SU-DHL-6 (cell line): Measurements from ENCODE around the gene RABGAP1.

Experiments used
- H2AFZ ChIP-seq: fragments of 200-600 bp; sonication (generic); 2 replicates; pipeline ENCODE4 v1.6.1; 2014; ENCODE audit warnings: low read depth, mild to moderate bottlenecking, moderate library complexity, mixed read lengths, antibody characterized with exemption, low read length; ENCODE audit not compliant: severe bottlenecking
- H3F3A ChIP-seq: fragments of 200-600 bp; shearing (Covaris generic); 2 replicates; pipeline ENCODE4 v1.6.0; 2016; ENCODE audit warnings: antibody characterized with exemption, mild to moderate bottlenecking; ENCODE audit not compliant: insufficient read depth
- H3K27ac ChIP-seq: fragments of 200-600 bp; sonication (generic); 2 replicates; pipeline ENCODE4 v1.5.1; 2016; ENCODE audit warnings: low read depth, mild to moderate bottlenecking, low read length, moderate library complexity, mixed read lengths
- H3K27me3 ChIP-seq: fragments of 200-600 bp; sonication (generic), shearing (Covaris generic); 2 replicates; pipeline ENCODE4 v1.6.0; 2014; ENCODE audit warnings: mild to moderate bottlenecking, low read length
- H3K36me3 ChIP-seq: fragments of 200-600 bp; sonication (generic); 2 replicates; pipeline ENCODE4 v1.6.1; 2014; ENCODE audit warnings: mild to moderate bottlenecking, low read length, mixed read lengths
- H3K4me2 ChIP-seq: fragments of 300-600, 200-600 bp; shearing (Covaris generic), sonication (generic); 2 replicates; pipeline ENCODE4 v1.6.0; 2014; ENCODE audit warnings: low read length, low read depth, mild to moderate bottlenecking; ENCODE audit not compliant: poor library complexity, severe bottlenecking
- H3K4me3 ChIP-seq: fragments of 200-600 bp; sonication (generic); 2 replicates; pipeline ENCODE4 v1.5.1; 2014; ENCODE audit warnings: antibody characterized with exemption, low read length, mild to moderate bottlenecking, mixed read lengths; ENCODE audit not compliant: insufficient read depth, poor library complexity, severe bottlenecking
- H3K79me2 ChIP-seq: fragments of 200-600 bp; sonication (generic); 2 replicates; pipeline ENCODE4 v1.6.1; 2014; ENCODE audit warnings: mild to moderate bottlenecking, low read length, moderate library complexity; ENCODE audit not compliant: insufficient read depth
- H3K9ac ChIP-seq: fragments of 200-600 bp; sonication (generic); 2 replicates; pipeline ENCODE4 v1.7.0; 2014; ENCODE audit warnings: mild to moderate bottlenecking, low read length
- H3K9me2 ChIP-seq: fragments of 200-600 bp; sonication (generic); replicated peaks from 2 replicates; pipeline ENCODE4 v1.6.1; 2014; ENCODE audit warnings: low read length; ENCODE audit not compliant: insufficient read depth
- H3K9me3 ChIP-seq: fragments of 200-600 bp; sonication (generic); 2 replicates; pipeline ENCODE4 v1.6.1; 2014; ENCODE audit warnings: low read length, mixed read lengths; ENCODE audit not compliant: insufficient read depth
- H4K20me1 ChIP-seq: fragments of 200-600 bp; sonication (generic); 2 replicates; pipeline ENCODE4 v1.6.1; 2014; ENCODE audit warnings: low read depth, mild to moderate bottlenecking, antibody characterized with exemption, low read length, moderate library complexity, mixed read lengths
- EZH2phosphoT487 ChIP-seq: fragments of 200-600 bp; sonication (generic), shearing (Covaris generic); conservative IDR thresholded peaks from 2 replicates; pipeline ENCODE4 v1.6.1; 2018; ENCODE audit warnings: mild to moderate bottlenecking, antibody characterized with exemption, low read length, moderate library complexity, mixed read lengths
- TF ChIP-seq, protein P1 (sequence below): fragments of 200-600 bp; sonication (generic); IDR thresholded peaks from one replicate; pipeline ENCODE4 v1.5.1; 2017; ENCODE audit warnings: antibody characterized with exemption, mild to moderate bottlenecking, low read length, moderate library complexity; ENCODE audit not compliant: insufficient read depth, poor library complexity, severe bottlenecking

The RABGAP1 gene

DNA sequence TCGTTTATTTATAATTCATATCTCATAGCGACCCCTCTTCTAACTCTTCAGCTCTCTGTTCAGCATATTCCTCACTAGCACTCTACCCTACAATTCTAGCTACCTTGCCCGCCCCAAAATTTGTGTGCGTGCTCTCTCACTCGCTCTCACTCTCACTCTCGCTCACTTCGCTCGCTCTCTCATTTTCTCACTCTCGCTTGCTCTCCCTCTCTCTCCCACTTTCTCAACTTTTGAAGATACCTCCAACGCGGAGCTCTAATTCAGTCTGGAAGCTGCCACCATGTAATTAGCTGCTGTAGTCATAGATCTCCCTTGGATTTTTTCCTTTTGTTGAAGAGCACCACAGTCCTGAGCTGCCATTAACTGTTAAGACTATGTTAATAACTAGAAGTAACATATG lies 123.1 kb downstream of the RABGAP1 start:
- no peak for TF ChIP-seq EZH2phosphoT487
- TF ChIP-seq, protein P1, sequence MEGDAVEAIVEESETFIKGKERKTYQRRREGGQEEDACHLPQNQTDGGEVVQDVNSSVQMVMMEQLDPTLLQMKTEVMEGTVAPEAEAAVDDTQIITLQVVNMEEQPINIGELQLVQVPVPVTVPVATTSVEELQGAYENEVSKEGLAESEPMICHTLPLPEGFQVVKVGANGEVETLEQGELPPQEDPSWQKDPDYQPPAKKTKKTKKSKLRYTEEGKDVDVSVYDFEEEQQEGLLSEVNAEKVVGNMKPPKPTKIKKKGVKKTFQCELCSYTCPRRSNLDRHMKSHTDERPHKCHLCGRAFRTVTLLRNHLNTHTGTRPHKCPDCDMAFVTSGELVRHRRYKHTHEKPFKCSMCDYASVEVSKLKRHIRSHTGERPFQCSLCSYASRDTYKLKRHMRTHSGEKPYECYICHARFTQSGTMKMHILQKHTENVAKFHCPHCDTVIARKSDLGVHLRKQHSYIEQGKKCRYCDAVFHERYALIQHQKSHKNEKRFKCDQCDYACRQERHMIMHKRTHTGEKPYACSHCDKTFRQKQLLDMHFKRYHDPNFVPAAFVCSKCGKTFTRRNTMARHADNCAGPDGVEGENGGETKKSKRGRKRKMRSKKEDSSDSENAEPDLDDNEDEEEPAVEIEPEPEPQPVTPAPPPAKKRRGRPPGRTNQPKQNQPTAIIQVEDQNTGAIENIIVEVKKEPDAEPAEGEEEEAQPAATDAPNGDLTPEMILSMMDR = no peak
- no peak overlapping the region for H3K27ac ChIP-seq

DNA sequence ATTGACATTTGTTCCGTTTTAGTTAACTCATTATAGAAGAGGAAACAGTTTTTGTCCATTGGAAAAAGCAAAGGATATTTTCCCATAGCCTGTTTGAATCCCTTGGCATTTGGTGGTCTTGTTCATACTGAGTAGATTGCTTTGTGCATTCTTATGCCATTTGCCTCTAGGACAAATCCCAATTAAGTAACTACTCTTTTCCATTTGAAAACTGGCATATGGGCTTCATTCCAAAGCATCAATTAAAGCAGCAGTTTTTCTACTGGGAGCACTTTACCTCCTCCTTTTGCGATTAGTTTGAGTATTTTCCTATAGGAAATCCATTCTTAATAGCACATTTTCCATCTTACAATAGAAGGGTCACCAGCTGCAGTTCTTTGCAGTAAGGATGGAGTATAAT lies 123.9 kb downstream of the RABGAP1 start:
- Histone ChIP-seq H3K4me2 (no peak overlapping the region), H3K4me3 (no peak overlapping the region), H3K9me2 (no peaks in the 10 kb centered on the region), H3K27me3 (no peaks in the 10 kb centered on the region), H4K20me1 (no peaks in the 10 kb centered on the region), H2AFZ (no peak overlapping the region), H3K36me3 (peaks cover 18% of the 10 kb centered on the region), H3K27ac (no peak overlapping the region), H3K9ac (no peak overlapping the region), H3K9me3 (no peaks in the 10 kb centered on the region), H3K79me2 (no peaks in the 10 kb centered on the region), H3F3A (no peaks in the 10 kb centered on the region)
- TF ChIP-seq, protein P1 = no peak
- no peak for TF ChIP-seq EZH2phosphoT487

More for the DNA sequence above, 123.1 kb downstream of the RABGAP1 start:
- Histone ChIP-seq H3K9me2 (no peaks in the 10 kb centered on the region), H3K27me3 (no peaks in the 10 kb centered on the region), H3K4me3 (no peak overlapping the region), H3K9ac (no peak overlapping the region), H3F3A (no peaks in the 10 kb centered on the region), H3K79me2 (no peaks in the 10 kb centered on the region), H2AFZ (no peak overlapping the region), H3K36me3 (peaks cover 18% of the 10 kb centered on the region), H3K9me3 (no peaks in the 10 kb centered on the region), H3K4me2 (no peak overlapping the region), H4K20me1 (no peaks in the 10 kb centered on the region)

DNA sequence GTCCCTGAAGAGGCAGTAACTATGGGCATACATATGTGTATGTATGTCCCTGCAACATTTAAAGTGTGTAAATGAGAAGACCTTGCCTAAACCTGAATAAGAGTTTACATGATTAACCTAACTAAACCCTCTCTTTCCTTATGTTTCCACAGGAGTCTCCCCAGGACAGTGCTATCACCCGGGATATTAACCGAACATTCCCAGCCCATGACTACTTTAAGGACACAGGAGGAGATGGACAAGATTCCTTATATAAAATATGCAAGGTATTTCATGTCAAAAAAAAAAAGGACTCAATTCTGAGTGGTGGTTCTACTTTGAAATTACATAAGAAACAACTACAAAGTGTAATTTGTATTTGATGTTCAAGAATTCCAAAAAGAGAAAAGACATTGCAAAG lies 124.4 kb downstream of the RABGAP1 start:
- H3F3A ChIP-seq = no peaks in the 10 kb centered on the region
- H3K79me2 ChIP-seq = no peaks in the 10 kb centered on the region
- no peak overlapping the region for H3K27ac ChIP-seq
- no peak overlapping the region for H3K4me3 ChIP-seq
- H3K36me3 ChIP-seq = peaks cover 18% of the 10 kb centered on the region
- no peaks in the 10 kb centered on the region for H3K9me3 ChIP-seq
- no peak overlapping the region for H3K4me2 ChIP-seq
- H3K27me3 ChIP-seq = no peaks in the 10 kb centered on the region
- H3K9ac ChIP-seq = no peak overlapping the region
- TF ChIP-seq EZH2phosphoT487 = no peak
- TF ChIP-seq, protein P1 = no peak
- no peak overlapping the region for H2AFZ ChIP-seq
- H3K9me2 ChIP-seq = no peaks in the 10 kb centered on the region
- H4K20me1 ChIP-seq = no peaks in the 10 kb centered on the region

DNA sequence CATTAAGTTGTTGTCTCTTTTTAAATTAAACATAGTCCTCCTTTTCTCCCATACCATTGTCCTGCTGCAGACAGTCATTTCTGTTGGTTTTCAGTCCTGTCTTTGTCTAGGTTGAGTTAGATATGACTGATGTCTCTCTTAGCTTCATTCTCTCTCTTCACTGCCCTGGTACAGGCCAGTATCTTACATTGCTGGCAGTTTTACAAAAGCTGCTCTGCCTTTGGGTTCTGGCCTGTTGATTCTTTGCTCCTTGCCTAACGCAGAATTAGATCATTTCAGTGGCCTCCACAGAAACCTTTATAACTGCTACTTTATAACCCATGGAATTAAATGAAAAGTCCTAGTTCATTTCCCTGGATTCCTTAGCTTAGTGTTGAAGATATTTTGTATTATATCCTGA lies 126.3 kb downstream of the RABGAP1 start:
- no peaks in the 10 kb centered on the region for H3K9me3 ChIP-seq
- H3K27ac ChIP-seq = no peak overlapping the region
- H3K9me2 ChIP-seq = no peaks in the 10 kb centered on the region
- no peaks in the 10 kb centered on the region for H3K27me3 ChIP-seq
- H3K9ac ChIP-seq = no peak overlapping the region
- H3K79me2 ChIP-seq = no peaks in the 10 kb centered on the region
- no peak overlapping the region for H3K4me3 ChIP-seq
- TF ChIP-seq, protein P1 = no peak
- no peak for TF ChIP-seq EZH2phosphoT487
- no peak overlapping the region for H2AFZ ChIP-seq
- no peaks in the 10 kb centered on the region for H4K20me1 ChIP-seq
- H3K36me3 ChIP-seq = peaks cover 24% of the 10 kb centered on the region
- H3K4me2 ChIP-seq = no peak overlapping the region
- H3F3A ChIP-seq = 0 out of 2 replicates have a peak, but pooled peaks cover 4% of the 10 kb centered on the region
